HCT116 (cell line): ENCODE measurements around the gene XPA. TPM values are rescaled to one million over a fixed set of nuclear protein-coding genes. Genes with fewer than 3 reads are reported as not detected.

ENCODE experiments used
- ATAC-seq: fragments of 200-7000 bp; cut with Tn5 transposase; 2 replicates; pipeline ENCODE4 v1.9.1; 2020; ENCODE audit warnings: mild to moderate bottlenecking, moderate library complexity
- BruUV-seq: library from RNA; stranded (reverse); fragments of 400-500 nt; replicated peaks from 2 replicates; lab custom pipeline; 2021; lab: Mats Ljungman, UMichigan
- CTCF ChIA-PET: fragments of 300-600 bp; sonication (Branson Sonifier 250); formaldehyde crosslinking; loops from one replicate; lab custom pipeline; 2021; ENCODE audit warnings: antibody characterized with exemption; lab: Charles Lee
- POLR2A ChIA-PET: fragments of 300-600, 350-600 bp; sonication (Branson Sonifier 250); formaldehyde crosslinking; loops from one replicate; lab custom pipeline; 2021; ENCODE audit warnings: antibody characterized with exemption; lab: Charles Lee
- RAD21 ChIA-PET, 2 experiments: fragments of 300-600 bp; sonication (Branson Sonifier 250); formaldehyde crosslinking; loops; one replicate each; lab custom pipeline; 2023; ENCODE audit warnings: low total read pairs in 2 of 2; ENCODE audit not compliant: uncharacterized antibody in 2 of 2, unreplicated experiment in 2 of 2, low non-redundant PET in 1 of 2; lab: Charles Lee
- DNase-seq: peaks from one replicate; pipeline ENCODE4 v3.0.0-alpha.2; 2010; ENCODE audit warnings: low read depth, low spot score
- H2AFZ ChIP-seq: fragments of 200-600 bp; shearing (Covaris generic), sonication (generic); 2 replicates; pipeline ENCODE4 v1.6.1; 2017; ENCODE audit warnings: low read depth, mixed run types, mixed read lengths, antibody characterized with exemption, low read length; ENCODE audit not compliant: poor library complexity, severe bottlenecking
- H3K27ac ChIP-seq: 2 replicates; pipeline ENCODE4 v1.5.1; 2012; ENCODE audit warnings: low read depth, low read length
- H3K27me3 ChIP-seq: fragments of 200-600 bp; sonication (generic); 2 replicates; pipeline ENCODE4 v1.6.1; 2016; ENCODE audit warnings: mixed run types, low read length, mixed read lengths; ENCODE audit not compliant: insufficient read depth
- H3K36me3 ChIP-seq, 2 experiments: fragments of 200-500 bp in 1 of 2; fragments of 200-600 bp in 1 of 2; sonication (Bioruptor generic) in 1 of 2; sonication (generic) in 1 of 2; 2 replicates each; pipeline versions ENCODE4 v1.5.1 to v1.6.1; 2014 to 2016; ENCODE audit warnings: low read length in 2 of 2, inconsistent platforms in 1 of 2, mixed read lengths in 1 of 2, mixed run types in 1 of 2; ENCODE audit not compliant: insufficient read depth in 2 of 2, control insufficient read depth in 1 of 2
- H3K4me1 ChIP-seq, 2 experiments: fragments of 200-600 bp in 1 of 2; sonication (generic) in 1 of 2; 2 replicates each; pipeline versions ENCODE4 v1.5.1 to v1.6.1; 2012 to 2017; ENCODE audit warnings: low read length in 2 of 2, inconsistent platforms in 1 of 2, mild to moderate bottlenecking in 1 of 2, mixed read lengths in 1 of 2, mixed run types in 1 of 2, moderate library complexity in 1 of 2; ENCODE audit not compliant: insufficient read depth in 2 of 2, control insufficient read depth in 1 of 2
- H3K4me2 ChIP-seq: fragments of 200-600 bp; sonication (generic); 2 replicates; pipeline ENCODE4 v1.6.1; 2017; ENCODE audit warnings: mixed run types, low read length, mixed read lengths
- H3K4me3 ChIP-seq, 2 experiments: fragments of 200-600 bp in 1 of 2; sonication (generic) in 1 of 2; replicated peaks in 1 of 2; 2 replicates each; pipeline ENCODE4 v1.5.1; 2011 to 2016; ENCODE audit warnings: low read length in 2 of 2, control low read depth in 1 of 2, low read depth in 1 of 2, mild to moderate bottlenecking in 1 of 2, mixed read lengths in 1 of 2, mixed run types in 1 of 2
- H3K79me2 ChIP-seq: fragments of 200-600 bp; sonication (generic); 2 replicates; pipeline ENCODE4 v1.6.1; 2017; ENCODE audit warnings: mild to moderate bottlenecking, mixed run types, low read length, moderate library complexity, mixed read lengths; ENCODE audit not compliant: insufficient read depth
- H3K9ac ChIP-seq: fragments of 200-600 bp; sonication (generic); 2 replicates; pipeline ENCODE4 v1.6.1; 2016; ENCODE audit warnings: low read length, mixed read lengths
- H3K9me2 ChIP-seq: fragments of 200-600 bp; sonication (generic), shearing (Covaris generic); 2 replicates; pipeline ENCODE4 v1.6.1; 2017; ENCODE audit warnings: mixed run types, mild to moderate bottlenecking, moderate library complexity; ENCODE audit not compliant: insufficient read depth
- H3K9me3 ChIP-seq, 2 experiments: fragments of 200-500 bp in 1 of 2; fragments of 200-600 bp in 1 of 2; sonication (Bioruptor generic) in 1 of 2; sonication (generic) in 1 of 2; 2 replicates each; pipeline ENCODE4 v1.6.1; 2014 to 2017; ENCODE audit warnings: low read length in 2 of 2, mixed read lengths in 2 of 2, inconsistent platforms in 1 of 2, low read depth in 1 of 2, mild to moderate bottlenecking in 1 of 2, mixed run types in 1 of 2, moderate library complexity in 1 of 2; ENCODE audit not compliant: control insufficient read depth in 1 of 2, insufficient read depth in 1 of 2
- H4K20me1 ChIP-seq: fragments of 200-600 bp; sonication (generic), shearing (Covaris generic); 2 replicates; pipeline ENCODE4 v1.6.1; 2017; ENCODE audit warnings: mixed run types, mild to moderate bottlenecking, moderate library complexity; ENCODE audit not compliant: insufficient read depth
- CBX3 ChIP-seq: IDR thresholded peaks from 2 replicates; pipeline ENCODE4 v1.6.1; 2012; ENCODE audit warnings: low read depth
- CEBPB ChIP-seq: IDR thresholded peaks from 2 replicates; pipeline ENCODE4 v1.6.1; 2012; ENCODE audit warnings: low read depth
- ELF1 ChIP-seq: IDR thresholded peaks from 2 replicates; pipeline ENCODE4 v1.6.1; 2012; ENCODE audit warnings: low read depth, borderline replicate concordance
- EZH2phosphoT487 ChIP-seq: fragments of 200-600 bp; IDR thresholded peaks from 2 replicates; pipeline ENCODE4 v1.6.1; 2018; ENCODE audit warnings: antibody characterized with exemption, borderline replicate concordance
- FOSL1 ChIP-seq: IDR thresholded peaks from 2 replicates; pipeline ENCODE4 v1.6.1; 2012; ENCODE audit warnings: low read depth
- RAD21 ChIP-seq: IDR thresholded peaks from 2 replicates; pipeline ENCODE4 v1.6.1; 2012; ENCODE audit warnings: low read depth, mild to moderate bottlenecking
- SP1 ChIP-seq: IDR thresholded peaks from 2 replicates; pipeline ENCODE4 v1.6.1; 2012; ENCODE audit warnings: low read depth
- TCF7L2 ChIP-seq: IDR thresholded peaks from 2 replicates; pipeline ENCODE4 v1.7.0; 2011; ENCODE audit warnings: borderline replicate concordance, inconsistent platforms; ENCODE audit not compliant: insufficient read depth, insufficient read length; ENCODE audit errors: extremely low read depth
- YY1 ChIP-seq: IDR thresholded peaks from 2 replicates; pipeline ENCODE4 v1.6.1; 2011; ENCODE audit warnings: low read length, low read depth, moderate library complexity, mild to moderate bottlenecking; ENCODE audit not compliant: insufficient replicate concordance; ENCODE audit errors: extremely low read depth
- ZFX ChIP-seq: fragments of 450-650 bp; IDR thresholded peaks from 2 replicates; pipeline ENCODE4 v1.6.1; 2017
- ZNF274 ChIP-seq: fragments of 200-500 bp; sonication (Bioruptor generic); IDR thresholded peaks from 2 replicates; pipeline ENCODE4 v1.6.1; 2014; ENCODE audit warnings: mild to moderate bottlenecking, low read depth, low read length, inconsistent platforms
- intact Hi-C: fragments of 100-400 bp; cut with micrococcal nuclease; formaldehyde crosslinking; loops from 2 replicates; pipeline ENCODE4 v1.10.0; 2022
- total RNA-seq: library from RNA; stranded (reverse); gene quantifications from one replicate; pipeline ENCODE4 v1.2.1, GENCODE V29; 2021; ENCODE audit not compliant: unreplicated experiment
- TF ChIP-seq, protein P1 (sequence below): IDR thresholded peaks from 2 replicates; pipeline ENCODE4 v1.6.1; 2012; ENCODE audit warnings: low read depth
- TF ChIP-seq, protein P2 (sequence below), 3 experiments: fragments of 200-600 bp in 1 of 3; sonication (generic) in 1 of 3; IDR thresholded peaks in 2 of 3; conservative IDR thresholded peaks in 1 of 3; 2 replicates each; pipeline ENCODE4 v1.5.1; 2012 to 2017; ENCODE audit warnings: low read depth in 2 of 3, low read length in 2 of 3, antibody characterized with exemption in 1 of 3, borderline replicate concordance in 1 of 3, control low read depth in 1 of 3, mild to moderate bottlenecking in 1 of 3, mixed read lengths in 1 of 3, mixed run types in 1 of 3, moderate library complexity in 1 of 3; ENCODE audit not compliant: insufficient read depth in 1 of 3

XPA gene
- total RNA-seq, 1 experiment from 2014 or later: 9.3 TPM

DNA sequence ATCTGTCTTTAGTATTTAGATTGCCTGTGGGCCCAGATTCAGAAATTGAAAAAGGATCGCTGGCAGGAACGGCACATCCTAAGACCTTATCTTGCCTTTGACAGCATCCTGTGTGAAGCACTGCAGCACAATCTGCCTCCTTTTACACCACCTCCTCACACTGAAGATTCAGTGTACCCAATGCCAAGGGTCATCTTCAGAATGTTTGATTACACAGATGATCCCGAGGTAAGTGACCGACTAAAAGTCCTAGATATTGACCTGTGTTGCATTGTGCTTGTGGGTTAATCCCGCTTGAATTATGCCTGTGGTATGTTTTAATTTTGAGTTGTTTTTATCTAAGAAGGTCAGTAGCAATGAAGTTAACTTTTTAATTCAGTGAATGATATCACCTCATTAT, 49.1 kb downstream of the XPA start:
- Histone ChIP-seq H4K20me1 (peaks cover 5% of the 10 kb centered on the region; the same call in 1 of the 2 replicates), H3K27me3 (no peaks in the 10 kb centered on the region), H3K9me2 (no peaks in the 10 kb centered on the region), H3K79me2 (peaks cover 64% of the 10 kb centered on the region), H3K27ac (no peak overlapping the region), H2AFZ (no peak overlapping the region), H3K4me3 (no peak overlapping the region), H3K9me3 (no peaks in the 10 kb centered on the region), H3K4me2 (no peak overlapping the region), H3K4me1 (no peaks in the 10 kb centered on the region), H3K36me3 (peaks cover 61 to 64% of the 10 kb centered on the region in 2 experiments; a peak in 3 of 4 replicates), H3K9ac (no peak overlapping the region)
- CTCF ChIA-PET: interaction anchor here (0.9 kb wide), 1 partner anchor 9 kb away, joined by 3 read pairs; no protein-coding TSS in a partner anchor
- no TSS peak for BruUV-seq
- RAD21 ChIA-PET: no interaction called here
- POLR2A ChIA-PET: no interaction called here
- intact Hi-C loops: no loop called here
- DNase-seq (no peak), ATAC-seq (no peak)
- TF ChIP-seq EZH2phosphoT487 (no peak), SP1 (no peak), RAD21 (no peak), ELF1 (no peak)
- TF ChIP-seq, protein P1, sequence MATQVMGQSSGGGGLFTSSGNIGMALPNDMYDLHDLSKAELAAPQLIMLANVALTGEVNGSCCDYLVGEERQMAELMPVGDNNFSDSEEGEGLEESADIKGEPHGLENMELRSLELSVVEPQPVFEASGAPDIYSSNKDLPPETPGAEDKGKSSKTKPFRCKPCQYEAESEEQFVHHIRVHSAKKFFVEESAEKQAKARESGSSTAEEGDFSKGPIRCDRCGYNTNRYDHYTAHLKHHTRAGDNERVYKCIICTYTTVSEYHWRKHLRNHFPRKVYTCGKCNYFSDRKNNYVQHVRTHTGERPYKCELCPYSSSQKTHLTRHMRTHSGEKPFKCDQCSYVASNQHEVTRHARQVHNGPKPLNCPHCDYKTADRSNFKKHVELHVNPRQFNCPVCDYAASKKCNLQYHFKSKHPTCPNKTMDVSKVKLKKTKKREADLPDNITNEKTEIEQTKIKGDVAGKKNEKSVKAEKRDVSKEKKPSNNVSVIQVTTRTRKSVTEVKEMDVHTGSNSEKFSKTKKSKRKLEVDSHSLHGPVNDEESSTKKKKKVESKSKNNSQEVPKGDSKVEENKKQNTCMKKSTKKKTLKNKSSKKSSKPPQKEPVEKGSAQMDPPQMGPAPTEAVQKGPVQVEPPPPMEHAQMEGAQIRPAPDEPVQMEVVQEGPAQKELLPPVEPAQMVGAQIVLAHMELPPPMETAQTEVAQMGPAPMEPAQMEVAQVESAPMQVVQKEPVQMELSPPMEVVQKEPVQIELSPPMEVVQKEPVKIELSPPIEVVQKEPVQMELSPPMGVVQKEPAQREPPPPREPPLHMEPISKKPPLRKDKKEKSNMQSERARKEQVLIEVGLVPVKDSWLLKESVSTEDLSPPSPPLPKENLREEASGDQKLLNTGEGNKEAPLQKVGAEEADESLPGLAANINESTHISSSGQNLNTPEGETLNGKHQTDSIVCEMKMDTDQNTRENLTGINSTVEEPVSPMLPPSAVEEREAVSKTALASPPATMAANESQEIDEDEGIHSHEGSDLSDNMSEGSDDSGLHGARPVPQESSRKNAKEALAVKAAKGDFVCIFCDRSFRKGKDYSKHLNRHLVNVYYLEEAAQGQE: no peak

DNA sequence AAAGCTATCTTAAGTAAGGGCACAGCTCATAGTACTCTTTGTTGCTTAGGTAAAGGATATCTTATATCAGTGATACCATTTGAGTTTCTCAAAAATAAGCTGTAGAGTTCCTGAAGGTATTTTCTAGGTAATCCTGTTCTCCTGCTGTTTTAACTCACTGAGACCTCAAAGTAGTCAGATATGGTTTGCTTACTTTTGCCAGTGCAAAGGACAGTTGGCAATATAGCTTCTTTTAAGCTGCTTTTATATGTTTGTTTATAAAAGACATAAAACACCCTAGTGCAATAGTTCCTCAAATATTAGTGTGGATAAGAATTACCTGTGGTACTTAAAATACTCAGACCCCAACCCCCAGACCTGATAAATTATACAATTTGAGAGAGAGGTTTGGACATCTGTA, 51.4 kb downstream of the XPA start:
- ChIA-PET CTCF (interaction anchor here (0.9 kb wide), 1 partner anchor 244 kb away, joined by 3 read pairs; no protein-coding TSS in a partner anchor), POLR2A (interaction anchor here (0.5 to 2.0 kb wide), 2 partner anchors 10 to 12 kb away, joined by 3 to 9 read pairs; partner anchors contain the start of genes NCBP1 and TSTD2), RAD21 (no interaction called here)
- no TSS peak for BruUV-seq
- Histone ChIP-seq H3K79me2 (peaks cover 81% of the 10 kb centered on the region), H3K9ac (no peak overlapping the region), H3K9me3 (no peaks in the 10 kb centered on the region), H3K4me1 (no peaks in the 10 kb centered on the region), H3K4me2 (no peak overlapping the region), H3K27me3 (no peaks in the 10 kb centered on the region), H4K20me1 (0 out of 2 replicates have a peak, but pooled peaks cover 5% of the 10 kb centered on the region), H3K9me2 (no peaks in the 10 kb centered on the region), H3K4me3 (no peak overlapping the region), H3K27ac (no peak overlapping the region), H3K36me3 (peaks cover 58 to 63% of the 10 kb centered on the region in 2 experiments; a peak in 3 of 4 replicates), H2AFZ (no peak overlapping the region)
- intact Hi-C loops: no loop called here
- DNase-seq: no peak
- ATAC-seq: no peak
- no peak for TF ChIP-seq CEBPB
- TF ChIP-seq FOSL1: no peak
- TF ChIP-seq TCF7L2: no peak
- no peak for TF ChIP-seq ZFX
- TF ChIP-seq SP1: no peak
- no peak for TF ChIP-seq ZNF274
- no peak for TF ChIP-seq EZH2phosphoT487
- TF ChIP-seq, protein P2, sequence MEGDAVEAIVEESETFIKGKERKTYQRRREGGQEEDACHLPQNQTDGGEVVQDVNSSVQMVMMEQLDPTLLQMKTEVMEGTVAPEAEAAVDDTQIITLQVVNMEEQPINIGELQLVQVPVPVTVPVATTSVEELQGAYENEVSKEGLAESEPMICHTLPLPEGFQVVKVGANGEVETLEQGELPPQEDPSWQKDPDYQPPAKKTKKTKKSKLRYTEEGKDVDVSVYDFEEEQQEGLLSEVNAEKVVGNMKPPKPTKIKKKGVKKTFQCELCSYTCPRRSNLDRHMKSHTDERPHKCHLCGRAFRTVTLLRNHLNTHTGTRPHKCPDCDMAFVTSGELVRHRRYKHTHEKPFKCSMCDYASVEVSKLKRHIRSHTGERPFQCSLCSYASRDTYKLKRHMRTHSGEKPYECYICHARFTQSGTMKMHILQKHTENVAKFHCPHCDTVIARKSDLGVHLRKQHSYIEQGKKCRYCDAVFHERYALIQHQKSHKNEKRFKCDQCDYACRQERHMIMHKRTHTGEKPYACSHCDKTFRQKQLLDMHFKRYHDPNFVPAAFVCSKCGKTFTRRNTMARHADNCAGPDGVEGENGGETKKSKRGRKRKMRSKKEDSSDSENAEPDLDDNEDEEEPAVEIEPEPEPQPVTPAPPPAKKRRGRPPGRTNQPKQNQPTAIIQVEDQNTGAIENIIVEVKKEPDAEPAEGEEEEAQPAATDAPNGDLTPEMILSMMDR (IDR thresholded peaks at IDR 0.05 in 2 of 3, conservative IDR thresholded peaks at IDR 0.05 in 1 of 3; ENCODE audit: borderline replicate concordance in 1 of 3, insufficient read depth in 1 of 3, low read depth in 2 of 3, low read length in 2 of 3): no peak
- TF ChIP-seq CBX3: no peak
- TF ChIP-seq YY1: no peak
